ENCODE data around the gene ZBTB21.

The ZBTB21 gene

DNA sequence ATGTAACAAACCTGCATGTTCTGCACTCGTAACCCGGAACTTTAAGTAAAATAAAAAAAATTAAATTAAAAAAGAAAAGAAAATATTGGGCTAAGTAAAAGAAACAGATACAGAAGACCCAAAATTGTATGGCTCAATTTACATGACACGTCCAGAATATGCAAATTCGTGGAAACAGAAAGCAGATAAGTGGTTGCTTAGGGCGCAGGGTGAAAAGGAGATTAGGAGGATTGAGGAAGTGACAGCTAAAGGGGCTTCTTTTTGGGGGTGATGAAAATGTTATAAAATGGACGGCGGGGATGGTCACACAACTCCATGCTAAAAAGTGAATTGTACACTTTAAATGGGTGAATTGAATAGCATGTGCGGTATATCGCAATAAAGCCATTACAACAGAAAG lies 27.4 kb upstream of the ZBTB21 start:
- DNase-seq (ENCODE audit: low read depth) = no peak
- H3K4me3 ChIP-seq (ENCODE audit: low read depth, low read length) = no peak overlapping the region
- no peak for TF ChIP-seq CTCF (IDR thresholded peaks at IDR 0.05; ENCODE audit: control insufficient read depth, extremely low read depth, insufficient read depth)

DNA sequence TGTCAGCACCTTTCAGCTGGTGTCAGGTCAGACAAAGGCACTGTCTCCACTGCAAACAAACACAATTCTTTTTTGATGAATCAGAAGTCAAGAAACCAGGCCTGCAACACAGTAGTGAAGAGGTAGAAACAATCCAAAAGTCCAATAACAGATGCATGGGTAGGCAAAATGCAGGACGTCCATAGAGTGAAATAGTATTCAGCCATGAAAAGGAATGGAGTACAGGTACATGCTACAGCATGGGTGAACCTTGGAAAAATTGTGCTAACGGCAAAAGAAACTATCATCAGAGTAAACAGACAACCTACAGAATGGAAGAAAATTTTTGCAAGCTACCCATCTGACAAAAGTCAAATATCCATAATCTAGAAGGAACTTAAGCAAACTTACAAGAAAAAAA lies 26.2 kb upstream of the ZBTB21 start:
- TF ChIP-seq CTCF (IDR thresholded peaks at IDR 0.05; ENCODE audit: control insufficient read depth, extremely low read depth, insufficient read depth) = no peak
- no peak for DNase-seq (ENCODE audit: low read depth)
- H3K4me3 ChIP-seq (ENCODE audit: low read depth, low read length) = no peak overlapping the region

- TF ChIP-seq CTCF (IDR thresholded peaks at IDR 0.05; ENCODE audit: control insufficient read depth, extremely low read depth, insufficient read depth) = no peak
- DNase-seq (ENCODE audit: low read depth) = no peak
- no peak overlapping the region for H3K4me3 ChIP-seq (ENCODE audit: low read depth, low read length)
These were observed 22.8 kb upstream of the ZBTB21 start for GRCh38 chr21:42032968-42033367.

- H3K4me3 ChIP-seq (ENCODE audit: low read depth, low read length) = no peak overlapping the region
- no peak for TF ChIP-seq CTCF (IDR thresholded peaks at IDR 0.05; ENCODE audit: control insufficient read depth, extremely low read depth, insufficient read depth)
- DNase-seq (ENCODE audit: low read depth) = no peak
These were observed 22.1 kb upstream of the ZBTB21 start for GRCh38 chr21:42032266-42032665.

DNA sequence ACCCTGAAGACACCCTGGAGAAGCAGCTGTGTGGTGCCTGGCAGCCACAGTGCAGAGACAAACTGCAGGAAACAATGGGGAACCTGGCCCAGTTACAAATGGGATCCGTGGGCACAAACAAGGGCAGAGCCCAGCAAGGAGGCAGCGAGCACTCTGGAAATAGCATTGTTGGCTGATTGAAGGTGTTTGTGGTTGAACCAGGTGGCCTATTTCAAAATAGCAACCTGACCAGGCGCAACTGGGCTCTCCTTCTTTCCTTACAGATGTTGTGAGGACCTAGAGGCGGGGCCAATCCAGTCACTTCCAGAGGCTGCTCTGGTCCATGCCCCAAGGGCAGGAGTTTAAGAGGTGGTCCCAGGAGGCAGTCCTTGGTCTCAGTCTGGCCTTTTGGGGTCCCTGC lies 21.7 kb upstream of the ZBTB21 start:
- DNase-seq (ENCODE audit: low read depth) = no peak
- no peak overlapping the region for H3K4me3 ChIP-seq (ENCODE audit: low read depth, low read length)
- no peak for TF ChIP-seq CTCF (IDR thresholded peaks at IDR 0.05; ENCODE audit: control insufficient read depth, extremely low read depth, insufficient read depth)

DNA sequence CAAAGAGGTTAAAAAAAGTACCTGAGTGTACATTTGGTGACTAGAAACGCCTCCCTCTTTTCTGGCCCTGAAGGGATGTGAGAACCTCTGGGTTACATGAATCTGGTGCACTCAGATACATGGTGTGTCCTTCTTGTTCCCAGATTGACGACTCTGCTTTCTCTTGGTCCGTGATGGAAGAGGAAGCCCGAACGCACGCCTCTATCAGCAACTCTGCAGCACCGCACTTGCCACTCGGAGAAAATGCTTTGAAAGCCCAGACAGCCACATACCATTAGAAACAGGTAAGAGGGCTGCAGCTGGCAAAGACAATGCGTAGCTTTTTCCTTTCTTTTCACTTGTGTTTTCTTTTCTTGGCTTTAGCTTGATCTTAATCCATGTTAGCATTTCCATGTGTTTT lies 21.1 kb upstream of the ZBTB21 start:
- no peak for TF ChIP-seq CTCF (IDR thresholded peaks at IDR 0.05; ENCODE audit: control insufficient read depth, extremely low read depth, insufficient read depth)
- H3K4me3 ChIP-seq (ENCODE audit: low read depth, low read length) = no peak overlapping the region
- no peak for DNase-seq (ENCODE audit: low read depth)

DNA sequence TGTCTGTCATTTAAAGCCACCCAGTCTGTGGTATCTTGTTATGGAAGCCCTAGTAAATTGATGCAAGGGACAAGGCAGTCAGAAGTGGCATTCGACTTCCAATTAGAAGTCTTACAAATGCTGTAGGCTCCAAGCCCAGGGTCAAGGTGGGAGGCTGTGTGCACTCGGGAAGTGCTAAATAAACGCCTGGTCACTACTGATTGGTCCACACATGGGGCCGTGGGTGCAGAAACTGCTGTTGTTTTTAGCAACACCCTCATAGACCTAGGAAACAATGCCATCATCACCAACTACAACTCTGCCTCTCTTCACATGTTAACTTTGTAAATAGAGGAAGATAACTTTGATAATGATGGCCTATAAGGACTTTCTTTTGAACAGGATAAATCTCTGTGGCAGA lies 20.2 kb upstream of the ZBTB21 start:
- DNase-seq (ENCODE audit: low read depth) = no peak
- TF ChIP-seq CTCF (IDR thresholded peaks at IDR 0.05; ENCODE audit: control insufficient read depth, extremely low read depth, insufficient read depth) = no peak
- H3K4me3 ChIP-seq (ENCODE audit: low read depth, low read length) = no peak overlapping the region

Data from LNCaP clone FGC (cell line).